CD4-positive, CD25-positive, alpha-beta regulatory T cell (primary cell): ENCODE data around the gene ADAMTS15. TPM values are rescaled to one million over a fixed set of nuclear protein-coding genes. Genes with fewer than 3 reads are reported as not detected.
"Not testable (repeated sequence)": the region's sequence is repeated elsewhere in the genome, so short reads cannot be mapped to it uniquely, and the experiment has no call there.

Source experiments
- ATAC-seq, 2 donors: fragments of 150-1000 bp; cut with Tn5 transposase; one replicate each; pipeline ENCODE4 v1.10.0; 2021; ENCODE audit warnings: low read depth in 2 of 2, moderate number of reproducible peaks in 2 of 2, moderate library complexity in 1 of 2
- DNase-seq, 3 donors: peaks; one replicate each; pipeline versions ENCODE4 v3.0.0 to v3.0.0-alpha.2; 2012 to 2022; ENCODE audit warnings: mixed read lengths in 1 of 3
- H3K27ac ChIP-seq: one replicate; pipeline ENCODE4 v1.7.0; 2013; ENCODE audit warnings: mild to moderate bottlenecking, low read length; ENCODE audit not compliant: insufficient read depth, poor library complexity, severe bottlenecking
- H3K27me3 ChIP-seq: one replicate; pipeline ENCODE4 v1.7.0; 2013; ENCODE audit warnings: low read length; ENCODE audit not compliant: control insufficient read depth, insufficient read depth
- H3K36me3 ChIP-seq: one replicate; pipeline ENCODE4 v1.7.0; 2013; ENCODE audit warnings: mild to moderate bottlenecking, low read length, moderate library complexity; ENCODE audit not compliant: control insufficient read depth, insufficient read depth
- H3K4me1 ChIP-seq: 2 replicates; pipeline ENCODE4 v1.7.0; 2013; ENCODE audit warnings: mild to moderate bottlenecking, low read length; ENCODE audit not compliant: insufficient read depth, control insufficient read depth, poor library complexity, severe bottlenecking
- H3K4me3 ChIP-seq: one replicate; pipeline ENCODE4 v1.7.0; 2013; ENCODE audit warnings: low read depth, mild to moderate bottlenecking, low read length, moderate library complexity
- H3K9me3 ChIP-seq, 2 experiments: 1 replicate in 1 of 2; 2 replicates in 1 of 2; pipeline ENCODE4 v1.7.0; 2013; ENCODE audit warnings: low read length in 2 of 2, mild to moderate bottlenecking in 1 of 2, moderate library complexity in 1 of 2; ENCODE audit not compliant: control insufficient read depth in 2 of 2
- H3K27ac Mint-ChIP-seq, 3 donors: one replicate each; pipeline ENCODE4 v1.8.0; 2020 to 2022; ENCODE audit warnings: mild to moderate bottlenecking in 3 of 3, mixed read lengths in 3 of 3, moderate library complexity in 2 of 3
- H3K27me3 Mint-ChIP-seq: one replicate; pipeline ENCODE4 v1.8.0; 2022; ENCODE audit warnings: mild to moderate bottlenecking, mixed read lengths
- H3K36me3 Mint-ChIP-seq: one replicate; pipeline ENCODE4 v1.8.0; 2020; ENCODE audit warnings: mixed read lengths
- H3K4me1 Mint-ChIP-seq, 4 donors: one replicate each; pipeline ENCODE4 v1.8.0; 2020 to 2022; ENCODE audit warnings: mixed read lengths in 4 of 4, mild to moderate bottlenecking in 1 of 4
- H3K4me3 Mint-ChIP-seq, 4 donors: one replicate each; pipeline ENCODE4 v1.8.0; 2020 to 2022; ENCODE audit warnings: mild to moderate bottlenecking in 4 of 4, mixed read lengths in 4 of 4, moderate library complexity in 3 of 4
- H3K9me3 Mint-ChIP-seq, 7 donors: one replicate each; pipeline ENCODE4 v1.8.0; 2020 to 2022; ENCODE audit warnings: mixed read lengths in 7 of 7, mild to moderate bottlenecking in 3 of 7, moderate library complexity in 2 of 7
- polyA plus RNA-seq, 4 donors: library from polyadenylated mRNA; unstranded; fragments of 300-500 nt; fragmentation: Illumina TruSeq; gene quantifications; one replicate each; pipeline ENCODE4 v1.2.3, GENCODE V29; 2021
- total RNA-seq: library from RNA; stranded (reverse); gene quantifications from one replicate; pipeline ENCODE4 v1.2.3, GENCODE V29; 2022

Gene ADAMTS15
- total and polyA plus RNA-seq, 5 donors from 2014 or later, result not detected

DNA sequence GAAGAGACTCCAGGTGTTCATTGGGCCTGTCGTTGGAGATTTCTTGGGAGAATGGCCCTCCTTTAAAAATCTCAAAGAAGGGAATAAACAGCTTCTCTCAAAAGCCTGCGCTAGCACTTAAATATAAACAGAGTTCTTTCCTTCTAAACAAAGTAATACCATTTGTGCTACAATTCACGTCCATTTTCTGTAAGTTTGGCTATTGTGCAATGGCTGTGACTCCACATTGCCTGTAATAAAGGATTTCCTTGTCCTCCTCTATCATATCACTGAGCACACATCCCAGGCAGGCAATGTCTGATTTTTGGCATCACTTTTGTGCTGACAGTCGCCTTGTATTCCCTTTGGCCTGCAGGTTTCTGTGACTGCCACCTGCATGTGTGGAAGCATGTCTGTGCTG lies 15.1 kb upstream of the ADAMTS15 start:
- Mint-ChIP-seq H3K27me3 (peaks cover 36% of the 10 kb centered on the region), H3K27ac (no peak overlapping the region), H3K36me3 (no peaks in the 10 kb centered on the region), H3K4me3 (no peak overlapping the region), H3K4me1 (peaks cover 0 to 14% (median 0%) of the 10 kb centered on the region in 4 donors), H3K9me3 (no peaks in the 10 kb centered on the region)
- no peaks in the 10 kb centered on the region for H3K9me3 ChIP-seq
- no peak overlapping the region for H3K4me3 ChIP-seq
- DNase-seq (no peak), ATAC-seq (no peak)
- no peaks in the 10 kb centered on the region for H3K4me1 ChIP-seq
- H3K27ac ChIP-seq, result no peak overlapping the region
- H3K36me3 ChIP-seq, result no peaks in the 10 kb centered on the region
- peaks cover 13% of the 10 kb centered on the region for H3K27me3 ChIP-seq

DNA sequence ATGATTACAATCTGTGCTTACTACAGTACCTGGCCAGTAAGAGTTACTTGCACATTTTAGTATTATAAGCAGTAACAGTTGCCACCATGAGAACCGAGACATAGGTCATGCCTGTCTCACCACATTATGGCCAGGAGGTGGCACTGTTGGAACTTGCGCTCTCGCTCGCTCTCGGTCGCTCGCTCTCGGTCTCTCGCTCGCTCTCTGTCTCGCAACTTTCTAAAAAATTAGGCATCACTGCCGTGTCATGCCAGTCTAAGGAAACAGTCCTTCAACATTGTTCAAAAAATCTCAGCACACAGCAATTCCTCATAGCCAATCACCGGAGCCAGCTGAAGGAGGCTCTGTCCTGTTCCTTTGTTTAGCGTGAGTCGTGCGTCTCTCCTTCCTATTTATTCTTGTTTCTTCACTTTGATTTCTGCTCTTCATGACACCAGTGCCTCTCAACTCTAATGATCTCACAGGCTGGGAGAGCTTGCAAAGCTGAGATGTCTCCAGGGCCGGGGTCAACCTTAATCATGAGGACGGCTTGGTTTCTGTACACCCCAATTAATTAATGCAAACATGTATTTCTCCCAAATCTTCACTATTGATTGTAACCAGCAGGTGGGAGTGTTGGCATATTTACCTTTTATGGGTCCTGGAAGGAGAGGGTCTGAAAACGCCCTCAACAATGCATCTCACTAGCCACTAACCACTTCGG lies 13.8 kb upstream of the ADAMTS15 start:
- H3K27ac ChIP-seq, result no peak overlapping the region
- no peaks in the 10 kb centered on the region for H3K36me3 ChIP-seq
- H3K4me3 Mint-ChIP-seq, result no peak overlapping the region

DNA sequence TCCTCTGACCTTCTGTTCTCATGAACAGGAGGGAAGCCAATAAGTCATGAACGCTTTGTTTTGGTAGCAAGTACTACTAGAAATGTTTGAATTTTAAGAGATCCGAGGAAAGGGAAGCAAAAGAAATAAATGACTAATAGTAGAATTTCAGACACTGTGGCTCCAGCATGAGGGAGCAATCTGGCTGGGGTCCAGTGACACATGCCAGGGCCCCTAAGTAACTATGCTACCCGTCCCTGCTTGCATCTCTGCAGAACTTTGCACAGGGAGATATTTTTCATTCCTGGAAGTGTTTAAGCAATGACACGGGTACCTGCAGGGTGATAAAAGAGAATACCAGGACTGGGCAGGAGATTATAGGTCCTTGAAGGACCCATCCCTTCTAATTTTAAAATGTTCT lies 12.8 kb upstream of the ADAMTS15 start:
- Histone ChIP-seq H3K36me3 (no peaks in the 10 kb centered on the region), H3K9me3 (no peaks in the 10 kb centered on the region), H3K4me1 (peaks cover 6% of the 10 kb centered on the region), H3K27ac (no peak overlapping the region), H3K4me3 (no peak overlapping the region), H3K27me3 (no peaks in the 10 kb centered on the region)
- Mint-ChIP-seq H3K36me3 (no peaks in the 10 kb centered on the region), H3K4me3 (peak overlapping the region in 2 of 4 donors; percentile 49 to 65), H3K9me3 (no peaks in the 10 kb centered on the region), H3K27me3 (peaks cover 13% of the 10 kb centered on the region), H3K4me1 (peaks cover 0 to 16% (median 9%) of the 10 kb centered on the region in 4 donors), H3K27ac (no peak overlapping the region)
- ATAC-seq, result no peak
- DNase-seq, result no peak

More for the DNA sequence above, 13.8 kb upstream of the ADAMTS15 start:
- H3K27ac Mint-ChIP-seq, result no peak overlapping the region
- no peaks in the 10 kb centered on the region for H3K9me3 Mint-ChIP-seq
- peak overlapping the region; percentile 97 for H3K4me3 ChIP-seq
- ATAC-seq (peak; percentile 85 to 87), DNase-seq (peak; percentile 46 to 83 (median 70))
- no peaks in the 10 kb centered on the region for H3K36me3 Mint-ChIP-seq
- peaks cover 6% of the 10 kb centered on the region for H3K4me1 ChIP-seq
- peaks cover 0 to 15% (median 8%) of the 10 kb centered on the region in 4 donors for H3K4me1 Mint-ChIP-seq
- peaks cover 7% of the 10 kb centered on the region for H3K27me3 ChIP-seq
- no peaks in the 10 kb centered on the region for H3K9me3 ChIP-seq
- H3K27me3 Mint-ChIP-seq, result peaks cover 23% of the 10 kb centered on the region

DNA sequence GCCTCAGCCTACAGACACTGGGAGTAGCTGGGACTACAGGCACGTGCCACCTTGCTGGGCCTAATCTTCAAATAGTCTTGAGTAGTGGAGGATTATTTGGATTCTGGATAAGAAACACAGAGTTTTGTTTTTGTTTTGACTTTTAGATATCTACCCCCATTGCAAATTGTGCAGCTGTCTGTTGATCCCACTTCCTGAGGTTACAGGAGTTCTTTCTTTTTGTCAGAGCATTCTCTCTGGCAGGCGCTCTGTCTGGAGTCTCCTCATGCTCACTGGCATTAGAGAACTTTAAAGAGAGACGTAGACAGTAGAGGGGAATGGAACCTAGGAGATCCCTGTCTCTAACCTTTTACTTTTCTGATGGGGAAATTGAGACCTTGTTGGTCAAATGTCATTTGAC lies 12.3 kb upstream of the ADAMTS15 start:
- Mint-ChIP-seq H3K4me1 (peaks cover 0 to 16% (median 9%) of the 10 kb centered on the region in 4 donors), H3K36me3 (no peaks in the 10 kb centered on the region), H3K27ac (no peak overlapping the region), H3K9me3 (no peaks in the 10 kb centered on the region), H3K4me3 (no peak overlapping the region), H3K27me3 (peaks cover 9% of the 10 kb centered on the region)
- H3K4me1 ChIP-seq, result peaks cover 6% of the 10 kb centered on the region
- H3K27me3 ChIP-seq, result no peaks in the 10 kb centered on the region
- no peak overlapping the region for H3K4me3 ChIP-seq
- H3K27ac ChIP-seq, result no peak overlapping the region
- no peaks in the 10 kb centered on the region for H3K36me3 ChIP-seq
- no peak for DNase-seq
- ATAC-seq, result no peak
- no peaks in the 10 kb centered on the region for H3K9me3 ChIP-seq

DNA sequence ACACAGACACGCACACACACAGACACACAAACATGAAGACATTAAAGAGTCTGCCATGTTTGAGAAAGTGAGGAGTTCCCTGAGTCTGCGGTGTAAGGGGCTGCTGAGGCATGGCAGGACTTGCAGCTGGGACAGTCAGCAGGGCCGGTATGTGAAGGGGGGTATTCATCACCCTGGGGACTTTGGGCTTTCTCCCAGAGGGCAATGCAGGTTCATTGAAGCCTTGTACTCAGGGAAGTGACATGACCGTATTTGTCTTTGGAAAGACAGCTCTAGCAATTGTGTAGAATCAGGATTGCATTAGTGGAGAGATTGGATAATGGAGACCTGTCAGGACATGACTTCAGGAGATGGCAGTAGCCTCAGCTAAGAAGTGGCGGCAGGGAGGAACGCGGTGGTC lies 10.6 kb upstream of the ADAMTS15 start:
- Histone ChIP-seq H3K36me3 (no peaks in the 10 kb centered on the region), H3K4me3 (no peak overlapping the region), H3K9me3 (no peaks in the 10 kb centered on the region), H3K4me1 (peaks cover 6% of the 10 kb centered on the region), H3K27ac (no peak overlapping the region), H3K27me3 (peaks cover 3% of the 10 kb centered on the region)
- DNase-seq (no peak), ATAC-seq (no peak)
- peak overlapping the region in 1 of 3 donors; percentile 0 for H3K27ac Mint-ChIP-seq
- no peaks in the 10 kb centered on the region for H3K9me3 Mint-ChIP-seq
- peaks cover 0 to 16% (median 9%) of the 10 kb centered on the region in 4 donors for H3K4me1 Mint-ChIP-seq
- H3K27me3 Mint-ChIP-seq, result peaks cover 12% of the 10 kb centered on the region
- no peaks in the 10 kb centered on the region for H3K36me3 Mint-ChIP-seq
- no peak overlapping the region for H3K4me3 Mint-ChIP-seq

DNA sequence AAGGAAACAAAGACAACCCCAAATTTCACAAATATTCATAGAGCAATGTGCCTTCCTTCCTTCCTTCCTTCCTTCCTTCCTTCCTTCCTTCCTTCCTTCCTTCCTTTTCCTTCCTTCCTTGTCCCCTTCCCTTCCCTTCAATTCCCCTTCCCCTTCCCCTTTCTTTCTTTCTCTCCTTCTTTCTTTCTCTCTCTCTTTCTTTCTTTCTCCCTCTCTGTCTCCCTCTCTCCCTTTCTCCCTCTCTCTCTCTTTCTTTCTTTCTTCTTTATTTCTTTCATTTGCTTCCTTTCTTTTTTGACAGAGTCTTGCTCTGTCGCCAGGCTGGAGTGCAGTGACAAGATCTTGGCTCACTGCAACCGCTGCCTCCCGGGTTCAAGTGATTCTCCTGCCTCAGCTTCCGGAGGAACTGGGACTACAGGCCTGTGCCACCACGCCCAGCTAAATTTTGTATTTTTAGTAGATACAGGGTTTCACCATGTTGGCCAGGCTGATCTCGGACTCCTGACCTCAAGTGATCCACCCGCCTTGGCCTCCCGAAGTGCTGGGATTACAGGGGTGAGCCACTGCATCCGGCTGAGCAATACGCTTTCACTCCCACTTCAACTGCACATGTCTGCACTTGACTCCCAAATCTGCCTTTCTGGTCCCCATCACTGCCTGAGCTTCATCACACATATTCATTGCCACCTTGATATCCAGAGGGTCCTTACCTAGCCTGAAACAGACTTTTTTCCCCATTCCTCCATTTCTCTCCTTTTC lies 9.9 kb upstream of the ADAMTS15 start:
- H3K27ac ChIP-seq, H3K9me3 ChIP-seq, H3K9me3 Mint-ChIP-seq, H3K4me3 ChIP-seq, ATAC-seq, H3K36me3 ChIP-seq, H3K4me3 Mint-ChIP-seq, H3K4me1 ChIP-seq, DNase-seq, H3K36me3 Mint-ChIP-seq, H3K27me3 ChIP-seq: not testable (repeated sequence)
- peaks cover 0 to 16% (median 9%) of the 10 kb centered on the region in 4 donors for H3K4me1 Mint-ChIP-seq
- H3K27me3 Mint-ChIP-seq, result peaks cover 12% of the 10 kb centered on the region
- H3K27ac Mint-ChIP-seq, result peak overlapping the region in 2 of 3 donors; percentile 5 to 64

DNA sequence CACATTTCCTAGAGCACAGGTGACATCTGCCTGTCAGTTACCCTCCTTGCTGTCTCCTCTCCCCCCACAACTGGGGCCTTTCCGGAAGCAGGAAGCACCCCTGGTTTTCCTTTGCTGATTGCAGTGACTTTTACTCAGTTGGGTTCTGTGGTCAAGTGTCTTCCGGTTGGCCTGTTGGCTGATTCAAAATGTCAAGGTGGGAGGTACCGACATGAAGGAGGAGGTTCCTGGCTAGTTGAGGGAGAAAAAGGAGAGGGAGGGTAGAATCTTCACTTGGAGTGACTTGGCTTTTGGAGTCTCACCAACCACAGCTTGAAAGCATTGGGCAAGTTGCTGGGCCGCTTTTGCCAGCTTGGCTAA lies 9.3 kb upstream of the ADAMTS15 start:
- Mint-ChIP-seq H3K4me3 (peak overlapping the region in 1 of 4 donors; percentile 30), H3K4me1 (peaks cover 0 to 16% (median 9%) of the 10 kb centered on the region in 4 donors), H3K9me3 (no peaks in the 10 kb centered on the region), H3K36me3 (no peaks in the 10 kb centered on the region), H3K27ac (peak overlapping the region in 2 of 3 donors; percentile 20 to 64), H3K27me3 (peaks cover 13% of the 10 kb centered on the region)
- Histone ChIP-seq H3K4me3 (no peak overlapping the region), H3K27ac (no peak overlapping the region), H3K9me3 (no peaks in the 10 kb centered on the region), H3K27me3 (peaks cover 3% of the 10 kb centered on the region), H3K4me1 (peaks cover 6% of the 10 kb centered on the region), H3K36me3 (no peaks in the 10 kb centered on the region)
- peak in 1 of 3 donors; percentile 58 for DNase-seq
- no peak for ATAC-seq
